Cardiac fibroblast (primary cell): Measurements from ENCODE around the gene TMUB2.
A peak's percentile ranks its signal among the peaks of the same experiment; 100 is the strongest.

ENCODE experiments used
- DNase-seq, 2 donors: peaks; one replicate each; pipeline versions ENCODE4 v3.0.0 to v3.0.0-alpha.2; 2010; ENCODE audit warnings: low read depth in 2 of 2
- H3K4me3 ChIP-seq, 2 donors: replicated peaks in 1 of 2; 1 replicate in 1 of 2; 2 replicates in 1 of 2; pipeline ENCODE4 v1.5.1; 2011; ENCODE audit warnings: low read depth in 2 of 2, low read length in 2 of 2, mild to moderate bottlenecking in 2 of 2, moderate library complexity in 1 of 2
- CTCF ChIP-seq: IDR thresholded peaks from one replicate; pipeline ENCODE4 v1.5.1; 2011; ENCODE audit warnings: low read depth, mild to moderate bottlenecking, low read length, inconsistent platforms

The TMUB2 gene

GRCh38 chr17:44170135-44170498 is 16.7 kb upstream of the TMUB2 start:
- DNase-seq, result no peak
- no peak for TF ChIP-seq CTCF
- no peak overlapping the region for H3K4me3 ChIP-seq

- peak; percentile 23 to 33 for DNase-seq
- no peak within 1 kb of the TSS for H3K4me3 ChIP-seq
- TF ChIP-seq CTCF, result no peak
These were observed 16.1 kb upstream of the TMUB2 start, which contains the start of gene ASB16 for GRCh38 chr17:44170499-44171201. Gene ASB16 (plus strand): TSS chr17:44170704. CDS start chr17:44170790, 86 bp downstream.

- no peak overlapping the region for H3K4me3 ChIP-seq
- no peak for TF ChIP-seq CTCF
- DNase-seq, result no peak
These were observed 14.8 kb upstream of the TMUB2 start for GRCh38 chr17:44171931-44172455.

GRCh38 chr17:44174427-44174826 is 12.3 kb upstream of the TMUB2 start:
- DNase-seq, result no peak
- no peak overlapping the region for H3K4me3 ChIP-seq
- TF ChIP-seq CTCF, result no peak

GRCh38 chr17:44176257-44176656 is 10.5 kb upstream of the TMUB2 start:
- TF ChIP-seq CTCF, result no peak
- DNase-seq, result peak in 1 of 2 donors; percentile 25
- H3K4me3 ChIP-seq, result no peak overlapping the region

- no peak overlapping the region for H3K4me3 ChIP-seq
- DNase-seq, result no peak
- TF ChIP-seq CTCF, result no peak
These were observed 9.9 kb upstream of the TMUB2 start for GRCh38 chr17:44176671-44177501.
